Spleen (tissue), 11 donors: ENCODE measurements around the gene WNK2. TPM values are rescaled to one million over a fixed set of nuclear protein-coding genes. Genes with fewer than 3 reads are reported as not detected.

ENCODE experiments used
- DNase-seq: peaks from one replicate; pipeline ENCODE4 v3.0.0-alpha.2; 2020
- H3K27ac ChIP-seq, 8 donors: fragments of 200-600 bp; sonication (generic) in 7 of 8; 1 replicate in 4 of 8; 2 replicates in 4 of 8; pipeline versions ENCODE4 v1.5.0 to v1.8.0; 2016 to 2021; ENCODE audit warnings: inconsistent platforms in 4 of 8, mild to moderate bottlenecking in 4 of 8, moderate library complexity in 1 of 8
- H3K27me3 ChIP-seq, 7 donors: fragments of 200-600 bp; sonication (generic) in 6 of 7; replicated peaks in 1 of 7; 1 replicate in 4 of 7; 2 replicates in 3 of 7; pipeline versions ENCODE4 v1.5.0 to v1.8.0; 2016 to 2021; ENCODE audit warnings: inconsistent platforms in 3 of 7, mild to moderate bottlenecking in 1 of 7
- H3K36me3 ChIP-seq, 6 donors: fragments of 200-600 bp; sonication (generic) in 5 of 6; 1 replicate in 4 of 6; 2 replicates in 2 of 6; pipeline versions ENCODE4 v1.5.0 to v1.8.0; 2016 to 2021; ENCODE audit warnings: inconsistent platforms in 2 of 6
- H3K4me1 ChIP-seq, 6 donors: fragments of 200-600 bp; sonication (generic) in 5 of 6; 1 replicate in 3 of 6; 2 replicates in 3 of 6; pipeline versions ENCODE4 v1.5.0 to v1.8.0; 2016 to 2021; ENCODE audit warnings: inconsistent platforms in 3 of 6
- H3K4me3 ChIP-seq, 8 donors: fragments of 200-600 bp; sonication (generic) in 7 of 8; 1 replicate in 4 of 8; 2 replicates in 4 of 8; pipeline versions ENCODE4 v1.5.0 to v1.8.0; 2016 to 2021; ENCODE audit warnings: inconsistent platforms in 4 of 8, mild to moderate bottlenecking in 4 of 8, moderate library complexity in 2 of 8
- H3K9me3 ChIP-seq, 8 donors: fragments of 200-600 bp; sonication (generic) in 7 of 8; 1 replicate in 4 of 8; 2 replicates in 4 of 8; pipeline versions ENCODE4 v1.5.0 to v1.8.0; 2016 to 2021; ENCODE audit warnings: inconsistent platforms in 4 of 8
- POLR2A ChIP-seq, 3 donors: fragments of 450-650 bp; IDR thresholded peaks; one replicate each; pipeline ENCODE4 v1.5.1; 2017; ENCODE audit warnings: antibody characterized with exemption in 3 of 3, mild to moderate bottlenecking in 1 of 3
- POLR2AphosphoS5 ChIP-seq, 3 donors: sonication (generic); formaldehyde crosslinking; IDR thresholded peaks; one replicate each; pipeline ENCODE4 v1.5.1; 2017; ENCODE audit warnings: antibody characterized with exemption in 3 of 3
- WGBS, 5 donors: extraction: QIAGEN DNeasy Blood & Tissue Kit in 3 of 5; methylation state at CpG; one replicate each; pipeline versions ENCODE4 v1.1.5 to v1.1.7; 2013 to 2018; 5-methylcytosine and 5-hydroxymethylcytosine counted together
- intact Hi-C: fragments of 100-400 bp; cut with DNase I; formaldehyde crosslinking; loops from one replicate; pipeline ENCODE4 v1.15.0; 2023; ENCODE audit warnings: low total_unique reads
- polyA plus RNA-seq, 3 donors: library from polyadenylated mRNA; stranded (reverse); fragments of 200-250 nt; gene quantifications; one replicate each; pipeline ENCODE4 v1.2.1, GENCODE V29; 2013
- total RNA-seq, 7 donors: library from RNA; depleted of rRNA in 3 of 7; stranded (reverse); fragments of >200 nt in 3 of 7; fragmentation: NEBNext Ultra II Directional in 4 of 7; extraction: Animal tissue kit (Norgen Biotek cat#: 25700) in 4 of 7; gene quantifications; one replicate each; pipeline versions ENCODE4 v1.1.0 to v1.2.1, GENCODE V29; 2016 to 2021
- TF ChIP-seq, protein P1 (sequence below), 11 experiments: fragments of 200-600 bp in 7 of 11; fragments of 450-650 bp in 4 of 11; sonication (generic) in 4 of 11; IDR thresholded peaks in 8 of 11; conservative IDR thresholded peaks in 3 of 11; 1 replicate in 7 of 11; 2 replicates in 4 of 11; pipeline versions ENCODE4 v1.4.0 to v1.8.0; 2016 to 2021; ENCODE audit warnings: antibody characterized with exemption in 11 of 11, inconsistent platforms in 4 of 11, mild to moderate bottlenecking in 1 of 11
- donor health status: healthy with polysubstance abuse.
- donor health status: DM: no; HTN: no; CAD: no; lungs with moderate emphysema.
- donor health status: DM: no; HTN: no; CAD: no.
- donor health status: Bipolar disorder and iron deficiency.
- donor health status: healthy.
- donor health status: DM: no; HTN: no; CAD: no.
- donor health status: DM: yes; HTN: yes; CAD: no.

Gene WNK2
- total and polyA plus RNA-seq, 10 donors, result 1.8 to 20.0 (median 7.3) TPM

- WGBS, 5 donors, result 94 to 96% (median 95%) methylated on average over 14 of the region's 14 CpGs
- H3K4me1 ChIP-seq, result peaks cover 6 to 32% (median 14%) of the 10 kb centered on the region in 6 donors
- peak; percentile 59 for DNase-seq
- H3K36me3 ChIP-seq, result no peaks in the 10 kb centered on the region
- TF ChIP-seq POLR2AphosphoS5 (IDR thresholded peaks at IDR 0.05), result no peak
- H3K4me3 ChIP-seq, result no peak overlapping the region
- H3K9me3 ChIP-seq, result no peaks in the 10 kb centered on the region
- intact Hi-C loops, result loop anchor here (5.0 kb wide), 2 partner anchors 143 to 193 kb away; no protein-coding TSS in a partner anchor
- no peak overlapping the region for H3K27ac ChIP-seq
- H3K27me3 ChIP-seq, result peaks cover 0 to 9% (median 0%) of the 10 kb centered on the region in 7 donors
Observed at GRCh38 chr9:93300175-93300572, 116.2 kb downstream of the WNK2 start.

DNA sequence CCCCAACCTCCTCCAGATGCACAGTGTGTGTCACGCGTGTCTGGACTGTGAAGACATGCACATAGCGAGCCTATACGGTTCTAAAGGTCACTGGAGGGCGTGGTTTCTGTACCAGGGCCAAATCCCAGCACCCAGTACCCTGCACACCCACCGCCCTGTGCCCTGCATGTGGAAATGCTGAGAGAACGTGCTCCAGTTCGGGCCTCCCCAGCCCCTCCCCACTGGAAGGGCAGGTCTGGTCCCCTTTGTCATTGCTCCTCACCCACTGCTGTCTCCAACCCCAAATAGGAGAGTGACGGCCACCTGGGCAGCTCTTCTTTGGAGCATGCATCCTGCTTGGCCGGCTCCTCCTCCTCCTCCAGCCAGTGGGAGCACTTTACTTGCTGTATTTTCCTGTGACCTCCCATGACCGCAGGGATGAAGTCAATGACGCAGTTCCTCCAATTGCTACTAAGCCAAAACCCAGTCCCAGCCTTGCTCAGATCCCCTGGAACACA is 116.7 kb downstream of the WNK2 start:
- TF ChIP-seq POLR2A (IDR thresholded peaks at IDR 0.05) (no peak), POLR2AphosphoS5 (IDR thresholded peaks at IDR 0.05) (peak in 1 of 3 donors; percentile 36)
- TF ChIP-seq, protein P1, sequence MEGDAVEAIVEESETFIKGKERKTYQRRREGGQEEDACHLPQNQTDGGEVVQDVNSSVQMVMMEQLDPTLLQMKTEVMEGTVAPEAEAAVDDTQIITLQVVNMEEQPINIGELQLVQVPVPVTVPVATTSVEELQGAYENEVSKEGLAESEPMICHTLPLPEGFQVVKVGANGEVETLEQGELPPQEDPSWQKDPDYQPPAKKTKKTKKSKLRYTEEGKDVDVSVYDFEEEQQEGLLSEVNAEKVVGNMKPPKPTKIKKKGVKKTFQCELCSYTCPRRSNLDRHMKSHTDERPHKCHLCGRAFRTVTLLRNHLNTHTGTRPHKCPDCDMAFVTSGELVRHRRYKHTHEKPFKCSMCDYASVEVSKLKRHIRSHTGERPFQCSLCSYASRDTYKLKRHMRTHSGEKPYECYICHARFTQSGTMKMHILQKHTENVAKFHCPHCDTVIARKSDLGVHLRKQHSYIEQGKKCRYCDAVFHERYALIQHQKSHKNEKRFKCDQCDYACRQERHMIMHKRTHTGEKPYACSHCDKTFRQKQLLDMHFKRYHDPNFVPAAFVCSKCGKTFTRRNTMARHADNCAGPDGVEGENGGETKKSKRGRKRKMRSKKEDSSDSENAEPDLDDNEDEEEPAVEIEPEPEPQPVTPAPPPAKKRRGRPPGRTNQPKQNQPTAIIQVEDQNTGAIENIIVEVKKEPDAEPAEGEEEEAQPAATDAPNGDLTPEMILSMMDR (IDR thresholded peaks at IDR 0.05 in 8 of 11, conservative IDR thresholded peaks at IDR 0.05 in 3 of 11), result no peak
- no peaks in the 10 kb centered on the region for H3K36me3 ChIP-seq
- H3K27ac ChIP-seq, result no peak overlapping the region
- DNase-seq, result peak; percentile 52
- no peak overlapping the region for H3K4me3 ChIP-seq
- H3K4me1 ChIP-seq, result peaks cover 6 to 29% (median 10%) of the 10 kb centered on the region in 6 donors
- no peaks in the 10 kb centered on the region for H3K9me3 ChIP-seq
- WGBS, 5 donors, result 76 to 81% (median 77%) methylated on average over 10 to 12 of the region's 12 CpGs
- H3K27me3 ChIP-seq, result peaks cover 0 to 9% (median 0%) of the 10 kb centered on the region in 7 donors
- intact Hi-C loops, result loop anchor here (5.0 kb wide), 2 partner anchors 143 to 193 kb away; no protein-coding TSS in a partner anchor

GRCh38 chr9:93301291-93301811 is 117.4 kb downstream of the WNK2 start:
- intact Hi-C loops, result loop anchor here (5.0 kb wide), 2 partner anchors 144 to 194 kb away; no protein-coding TSS in a partner anchor
- peaks cover 6 to 29% (median 10%) of the 10 kb centered on the region in 6 donors for H3K4me1 ChIP-seq
- 87 to 92% (median 89%) methylated on average over 16 to 17 of the region's 17 CpGs for WGBS, 5 donors
- no peak overlapping the region for H3K27ac ChIP-seq
- no peaks in the 10 kb centered on the region for H3K36me3 ChIP-seq
- peak; percentile 69 for DNase-seq
- peaks cover 0 to 9% (median 0%) of the 10 kb centered on the region in 7 donors for H3K27me3 ChIP-seq
- no peak overlapping the region for H3K4me3 ChIP-seq
- no peaks in the 10 kb centered on the region for H3K9me3 ChIP-seq
- TF ChIP-seq, protein P1 (IDR thresholded peaks at IDR 0.05 in 8 of 11, conservative IDR thresholded peaks at IDR 0.05 in 3 of 11), result no peak
- TF ChIP-seq POLR2A (IDR thresholded peaks at IDR 0.05) (no peak), POLR2AphosphoS5 (IDR thresholded peaks at IDR 0.05) (no peak)

GRCh38 chr9:93301911-93302541 is 118.1 kb downstream of the WNK2 start:
- 63 to 81% (median 69%) methylated on average over 16 of the region's 16 CpGs for WGBS, 5 donors
- peak; percentile 69 for DNase-seq
- H3K4me1 ChIP-seq, result peaks cover 6 to 29% (median 10%) of the 10 kb centered on the region in 6 donors
- intact Hi-C loops, result loop anchor here (5.0 kb wide), 2 partner anchors 145 to 195 kb away; no protein-coding TSS in a partner anchor
- TF ChIP-seq POLR2AphosphoS5 (IDR thresholded peaks at IDR 0.05), result no peak
- TF ChIP-seq, protein P1 (IDR thresholded peaks at IDR 0.05 in 8 of 11, conservative IDR thresholded peaks at IDR 0.05 in 3 of 11), result no peak
- TF ChIP-seq POLR2A (IDR thresholded peaks at IDR 0.05), result no peak
- H3K36me3 ChIP-seq, result no peaks in the 10 kb centered on the region
- no peaks in the 10 kb centered on the region for H3K9me3 ChIP-seq
- no peak overlapping the region for H3K4me3 ChIP-seq
- H3K27ac ChIP-seq, result peak overlapping the region in 1 of 8 donors; percentile 21
- H3K27me3 ChIP-seq, result peaks cover 0 to 9% (median 0%) of the 10 kb centered on the region in 7 donors
